Stimulated activated naive CD8-positive, alpha-beta T cell treated with anti-CD3 and anti-CD28 coated beads, Interleukin-15, amount 100 ng/mL, for 72 hours (primary cell): Measurements from ENCODE around the gene THSD4.

Experiments used
- ATAC-seq: fragments of 150-1000 bp; cut with Tn5 transposase; 2 replicates; pipeline ENCODE4 v1.10.0; 2021; ENCODE audit warnings: mild to moderate bottlenecking, moderate library complexity
- DNase-seq, 2 donors: peaks; one replicate each; pipeline ENCODE4 v3.0.0; 2021 to 2022
- H3K27ac Mint-ChIP-seq, 2 donors: one replicate each; pipeline ENCODE4 v1.8.0; 2022; ENCODE audit warnings: mild to moderate bottlenecking in 2 of 2, mixed read lengths in 2 of 2, moderate library complexity in 2 of 2
- H3K27me3 Mint-ChIP-seq: one replicate; pipeline ENCODE4 v1.8.0; 2022; ENCODE audit warnings: mixed read lengths
- H3K4me1 Mint-ChIP-seq: one replicate; pipeline ENCODE4 v1.8.0; 2022; ENCODE audit warnings: mild to moderate bottlenecking, mixed read lengths
- H3K4me3 Mint-ChIP-seq, 2 donors: one replicate each; pipeline ENCODE4 v1.8.0; 2022; ENCODE audit warnings: mild to moderate bottlenecking in 2 of 2, mixed read lengths in 2 of 2, moderate library complexity in 1 of 2
- H3K9me3 Mint-ChIP-seq, 2 donors: one replicate each; pipeline ENCODE4 v1.8.0; 2022; ENCODE audit warnings: mixed read lengths in 2 of 2

THSD4 gene

DNA sequence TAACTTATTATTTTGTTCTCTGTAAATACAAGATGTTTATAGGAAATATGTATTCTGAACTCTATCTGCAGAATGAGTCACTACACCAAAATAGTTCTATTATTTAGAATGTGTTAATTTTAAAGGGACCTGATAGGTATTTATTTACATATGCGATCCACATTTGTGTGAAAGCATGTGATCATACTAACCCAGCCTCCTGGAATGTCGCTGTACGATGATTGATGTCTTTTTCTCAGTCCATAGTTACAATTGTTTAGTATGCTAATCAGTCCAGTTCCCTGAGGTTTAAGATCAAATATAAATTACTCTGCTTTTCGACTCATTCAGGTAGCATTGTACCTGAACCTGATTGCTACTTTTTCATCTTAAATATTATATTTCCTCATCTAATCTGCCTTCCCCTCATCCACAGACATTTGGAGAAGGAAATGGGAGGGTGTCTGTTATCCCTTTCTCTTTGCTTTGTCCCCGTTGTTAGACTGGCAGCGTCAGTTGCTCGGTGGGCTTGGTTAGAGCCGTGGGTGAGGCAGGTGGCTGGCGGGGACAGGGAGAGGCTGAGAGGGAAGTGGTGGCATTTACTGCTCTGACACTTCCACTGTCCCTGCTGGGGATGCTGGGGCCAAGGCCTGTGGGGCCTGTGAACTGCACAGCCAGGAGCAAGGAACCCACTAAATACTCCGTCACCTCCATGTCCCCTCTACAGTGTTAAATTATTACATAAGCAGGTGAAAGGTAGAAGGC lies 667.3 kb downstream of the THSD4 start:
- Mint-ChIP-seq H3K27ac (no peak overlapping the region), H3K27me3 (peaks cover 34% of the 10 kb centered on the region), H3K4me1 (peaks cover 7% of the 10 kb centered on the region), H3K4me3 (no peak overlapping the region), H3K9me3 (no peaks in the 10 kb centered on the region)
- DNase-seq, result no peak
- ATAC-seq, result no peak

DNA sequence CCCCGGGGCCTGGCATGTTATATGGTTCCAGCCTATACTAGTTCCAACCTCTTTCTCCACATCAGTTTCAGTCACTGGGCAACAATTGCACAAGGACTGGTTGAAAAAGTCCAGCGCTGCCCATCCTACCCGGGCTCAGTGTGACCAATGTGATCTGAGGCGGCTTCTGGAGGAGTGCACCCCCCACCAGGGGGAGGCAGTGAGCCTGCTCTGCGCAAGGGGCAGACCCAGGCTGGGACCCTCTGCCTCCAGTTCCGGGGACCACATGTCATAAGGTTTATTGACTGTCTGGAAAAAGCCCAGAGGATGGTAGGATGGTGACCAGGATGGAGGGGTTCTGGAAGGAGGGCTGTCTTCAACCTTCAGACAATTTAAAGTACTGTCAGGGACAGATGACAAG lies 669.4 kb downstream of the THSD4 start:
- Mint-ChIP-seq H3K4me1 (peaks cover 7% of the 10 kb centered on the region), H3K4me3 (no peak overlapping the region), H3K27ac (no peak overlapping the region), H3K27me3 (peaks cover 34% of the 10 kb centered on the region), H3K9me3 (no peaks in the 10 kb centered on the region)
- DNase-seq (peak in 1 of 2 donors; percentile 8), ATAC-seq (no peak)

DNA sequence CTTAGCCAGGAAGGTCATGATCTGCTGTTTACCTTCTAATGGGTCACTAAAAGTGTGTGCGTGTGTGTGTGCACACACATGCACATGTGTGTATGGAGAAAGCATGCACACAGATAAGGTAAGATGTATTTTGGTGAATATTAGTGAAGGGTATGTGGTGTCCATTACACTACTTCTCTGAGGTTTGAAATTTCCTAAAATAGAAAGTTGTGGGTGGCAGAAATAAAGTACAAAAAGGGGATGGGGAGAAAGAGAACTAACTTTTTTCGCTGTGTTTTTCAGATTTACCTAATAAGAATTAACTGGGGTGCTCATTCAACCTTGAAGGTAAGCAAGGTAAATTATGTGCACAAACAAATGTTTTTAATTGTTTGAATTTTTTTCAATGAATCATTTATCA lies 670.7 kb downstream of the THSD4 start:
- no peak for DNase-seq
- H3K27ac Mint-ChIP-seq, result no peak overlapping the region

DNA sequence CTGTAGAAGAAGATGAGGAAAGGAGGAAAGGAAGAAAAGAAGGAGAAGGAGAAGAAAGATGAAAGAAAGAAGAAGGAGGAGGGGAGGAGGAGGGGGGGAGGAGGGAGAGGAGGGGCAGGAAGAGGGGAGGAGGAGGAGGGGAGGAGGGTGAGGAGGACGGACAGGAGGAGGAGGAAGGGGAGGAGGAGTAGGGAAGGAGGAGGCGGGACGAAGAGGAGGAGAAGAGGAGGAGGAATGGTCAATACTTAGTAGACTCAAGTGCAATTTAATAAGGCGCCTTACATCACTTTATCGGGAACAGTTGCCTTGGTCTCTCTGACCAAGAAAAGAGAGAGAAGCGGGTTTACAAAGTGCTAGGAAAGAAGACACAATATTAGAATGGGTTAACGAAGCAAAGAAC lies 671.4 kb downstream of the THSD4 start:
- H3K9me3 Mint-ChIP-seq, result no peaks in the 10 kb centered on the region
- H3K27ac Mint-ChIP-seq, result peak overlapping the region; percentile 30 to 50
- H3K27me3 Mint-ChIP-seq, result peaks cover 19% of the 10 kb centered on the region
- no peaks in the 10 kb centered on the region for H3K4me1 Mint-ChIP-seq
- DNase-seq (no peak), ATAC-seq (no peak)
- H3K4me3 Mint-ChIP-seq, result no peak overlapping the region

More for the DNA sequence above, 670.7 kb downstream of the THSD4 start:
- Mint-ChIP-seq H3K9me3 (no peaks in the 10 kb centered on the region), H3K4me3 (no peak overlapping the region), H3K4me1 (no peaks in the 10 kb centered on the region), H3K27me3 (peaks cover 23% of the 10 kb centered on the region)
- ATAC-seq, result no peak

GRCh38 chr15:71788646-71789579 lies 673.6 kb downstream of the THSD4 start:
- DNase-seq, result no peak
- no peak overlapping the region for H3K27ac Mint-ChIP-seq
- no peaks in the 10 kb centered on the region for H3K4me1 Mint-ChIP-seq
- H3K27me3 Mint-ChIP-seq, result peaks cover 19% of the 10 kb centered on the region
- H3K9me3 Mint-ChIP-seq, result no peaks in the 10 kb centered on the region
- ATAC-seq, result no peak
- H3K4me3 Mint-ChIP-seq, result no peak overlapping the region

- peaks cover 17% of the 10 kb centered on the region for H3K27me3 Mint-ChIP-seq
- no peak for DNase-seq
- no peak for ATAC-seq
- H3K27ac Mint-ChIP-seq, result no peak overlapping the region
- H3K4me3 Mint-ChIP-seq, result no peak overlapping the region
- H3K9me3 Mint-ChIP-seq, result no peaks in the 10 kb centered on the region
- no peaks in the 10 kb centered on the region for H3K4me1 Mint-ChIP-seq
Observed at GRCh38 chr15:71789616-71790015, 674.3 kb downstream of the THSD4 start.

GRCh38 chr15:71790081-71790480 lies 674.8 kb downstream of the THSD4 start:
- H3K27ac Mint-ChIP-seq, result no peak overlapping the region
- H3K9me3 Mint-ChIP-seq, result no peaks in the 10 kb centered on the region
- no peak for DNase-seq

DNA sequence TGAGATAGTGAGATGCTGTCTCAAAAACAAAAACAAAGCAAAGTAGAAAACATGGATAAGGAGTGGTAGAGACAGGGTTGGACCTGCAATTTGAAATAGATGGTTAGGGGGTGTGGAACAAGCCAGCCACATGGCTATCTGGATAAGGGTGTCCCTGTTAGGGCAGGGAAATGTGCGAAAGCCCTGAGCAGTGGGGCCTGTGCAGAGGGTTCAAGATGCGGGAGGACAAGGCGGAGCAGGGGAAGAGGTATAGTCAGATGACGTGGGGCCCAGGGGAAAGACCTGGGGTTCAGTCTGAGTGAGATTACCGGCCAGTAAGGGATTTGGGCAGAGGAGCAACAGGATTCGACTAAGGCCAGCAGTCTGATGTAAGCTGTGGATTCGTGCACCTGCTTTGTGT lies 676.7 kb downstream of the THSD4 start:
- ATAC-seq (no peak), DNase-seq (no peak)
- Mint-ChIP-seq H3K4me3 (no peak overlapping the region), H3K9me3 (no peaks in the 10 kb centered on the region), H3K27me3 (no peaks in the 10 kb centered on the region), H3K27ac (no peak overlapping the region), H3K4me1 (no peaks in the 10 kb centered on the region)

More at GRCh38 chr15:71790081-71790480, 674.8 kb downstream of the THSD4 start:
- ATAC-seq, result no peak
- H3K4me1 Mint-ChIP-seq, result no peaks in the 10 kb centered on the region
- H3K27me3 Mint-ChIP-seq, result peaks cover 12% of the 10 kb centered on the region
- H3K4me3 Mint-ChIP-seq, result no peak overlapping the region

- H3K27me3 Mint-ChIP-seq, result no peaks in the 10 kb centered on the region
- no peak overlapping the region for H3K4me3 Mint-ChIP-seq
- H3K27ac Mint-ChIP-seq, result no peak overlapping the region
- no peak for ATAC-seq
- no peaks in the 10 kb centered on the region for H3K4me1 Mint-ChIP-seq
- no peaks in the 10 kb centered on the region for H3K9me3 Mint-ChIP-seq
- no peak for DNase-seq
Observed at GRCh38 chr15:71792521-71792920, 677.2 kb downstream of the THSD4 start.

DNA sequence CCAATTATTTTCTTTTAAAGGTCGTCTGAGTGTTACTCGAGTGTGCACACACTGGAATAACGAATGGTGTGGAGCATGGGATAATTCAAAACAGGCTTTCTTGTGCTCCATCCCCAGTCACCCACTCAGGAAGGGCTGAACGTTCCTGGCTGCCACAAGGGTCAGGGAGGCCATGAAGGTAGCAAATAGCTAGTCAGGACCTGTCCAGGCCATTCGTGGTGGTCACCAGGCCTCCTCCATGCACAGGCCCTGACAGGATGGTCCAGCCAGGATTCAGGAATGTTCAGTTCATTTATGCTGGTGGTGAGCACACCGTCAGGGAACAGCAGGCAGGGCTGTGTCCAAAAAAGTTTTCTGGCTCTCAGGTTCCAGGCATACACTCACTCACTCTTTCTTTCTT lies 683.4 kb downstream of the THSD4 start:
- no peak for DNase-seq
- Mint-ChIP-seq H3K27me3 (peaks cover 18% of the 10 kb centered on the region), H3K4me3 (no peak overlapping the region), H3K27ac (no peak overlapping the region), H3K9me3 (no peaks in the 10 kb centered on the region), H3K4me1 (no peaks in the 10 kb centered on the region)
- no peak for ATAC-seq

- no peak overlapping the region for H3K27ac Mint-ChIP-seq
Observed at GRCh38 chr15:71800190-71800589, 684.9 kb downstream of the THSD4 start.

DNA sequence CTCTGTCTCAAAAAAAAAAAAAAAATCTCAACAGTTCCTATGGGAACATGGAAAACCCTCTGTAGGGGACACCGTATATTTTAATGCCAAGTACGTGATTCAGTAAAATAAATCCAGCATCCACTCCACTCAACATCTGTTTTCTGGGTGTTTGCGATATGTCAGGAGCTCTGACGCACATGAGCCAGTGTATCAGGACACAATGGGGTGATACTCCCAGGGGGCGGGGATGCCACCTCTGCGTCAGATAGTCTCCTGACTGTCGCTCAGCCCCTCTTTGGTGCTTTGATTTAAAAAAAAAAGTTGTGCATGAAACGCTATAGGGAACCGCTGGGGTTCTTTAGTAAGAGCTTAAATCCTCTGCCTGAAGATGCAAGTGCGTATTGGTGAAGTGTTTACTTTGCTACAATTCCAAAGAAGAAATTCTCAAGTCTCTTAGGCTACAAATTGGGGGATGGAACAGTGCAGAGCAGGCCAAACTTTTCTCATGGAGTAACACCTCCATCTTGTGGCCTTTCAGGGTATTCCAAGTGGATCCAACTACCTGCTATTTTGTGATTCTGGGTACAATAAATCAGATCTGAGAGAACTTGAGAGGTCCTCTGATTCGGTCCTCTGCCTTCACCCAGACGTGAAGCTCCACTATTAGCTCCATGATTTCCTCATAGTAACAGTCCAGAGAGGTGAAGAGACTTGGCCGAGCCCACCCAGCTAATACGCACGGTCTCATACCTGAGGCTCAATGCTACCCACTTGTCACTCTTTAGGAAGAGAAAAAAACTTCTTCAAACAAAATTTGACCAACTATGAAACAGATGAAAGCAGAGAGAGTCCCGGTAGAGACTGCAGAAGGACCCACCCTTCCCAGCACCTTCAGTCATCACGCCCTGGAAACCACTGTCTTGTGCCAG lies 685.8 kb downstream of the THSD4 start:
- H3K4me3 Mint-ChIP-seq, result no peak overlapping the region
- ATAC-seq (peak; percentile 56), DNase-seq (peak in 1 of 2 donors; percentile 16)
- peaks cover 26% of the 10 kb centered on the region for H3K27me3 Mint-ChIP-seq
- H3K4me1 Mint-ChIP-seq, result no peaks in the 10 kb centered on the region
- no peak overlapping the region for H3K27ac Mint-ChIP-seq
- H3K9me3 Mint-ChIP-seq, result no peaks in the 10 kb centered on the region

More at GRCh38 chr15:71800190-71800589, 684.9 kb downstream of the THSD4 start:
- Mint-ChIP-seq H3K4me1 (no peaks in the 10 kb centered on the region), H3K4me3 (no peak overlapping the region), H3K9me3 (no peaks in the 10 kb centered on the region), H3K27me3 (peaks cover 18% of the 10 kb centered on the region)
- DNase-seq, result no peak
- ATAC-seq, result no peak

DNA sequence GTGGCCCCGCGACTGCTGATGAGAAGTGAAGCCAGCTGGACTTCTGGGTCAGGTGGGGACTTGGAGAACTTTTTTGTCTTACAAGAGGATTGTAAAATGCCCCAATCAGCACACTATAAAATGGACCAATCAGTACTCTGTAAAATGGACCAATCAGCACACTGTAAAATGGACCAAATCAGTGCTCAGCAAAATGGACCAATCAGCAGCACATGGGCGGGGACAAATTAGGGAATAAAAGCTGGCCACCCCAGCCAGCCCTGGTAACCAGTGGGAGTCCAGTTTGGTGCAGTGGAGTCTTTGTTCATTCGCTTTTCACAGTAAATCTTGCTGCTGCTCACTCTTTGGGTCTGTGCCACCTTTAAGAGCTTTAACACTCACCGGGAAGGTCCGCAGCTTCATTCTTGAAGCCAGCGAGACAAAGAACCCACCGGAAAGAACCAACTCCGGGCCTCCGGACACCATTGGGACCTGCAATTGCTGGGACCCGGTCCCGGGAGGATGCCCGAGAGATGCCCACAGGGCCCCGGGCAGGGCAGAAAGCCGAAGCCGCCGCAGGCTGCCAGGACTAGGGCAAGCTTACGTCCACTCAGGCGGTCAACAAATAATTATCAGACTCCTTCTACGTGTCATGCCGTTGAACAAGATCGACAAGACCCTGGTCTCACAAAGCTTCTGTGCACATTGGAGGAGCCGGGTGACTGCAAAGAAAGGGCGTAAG lies 686.8 kb downstream of the THSD4 start:
- Mint-ChIP-seq H3K4me1 (no peaks in the 10 kb centered on the region), H3K4me3 (no peak overlapping the region), H3K27me3 (peaks cover 26% of the 10 kb centered on the region), H3K9me3 (no peaks in the 10 kb centered on the region), H3K27ac (no peak overlapping the region)
- no peak for ATAC-seq
- no peak for DNase-seq

GRCh38 chr15:71802770-71803169 lies 687.5 kb downstream of the THSD4 start:
- peaks cover 26% of the 10 kb centered on the region for H3K27me3 Mint-ChIP-seq
- H3K9me3 Mint-ChIP-seq, result no peaks in the 10 kb centered on the region
- H3K4me3 Mint-ChIP-seq, result no peak overlapping the region
- H3K4me1 Mint-ChIP-seq, result no peaks in the 10 kb centered on the region
- H3K27ac Mint-ChIP-seq, result no peak overlapping the region
- ATAC-seq, result peak; percentile 71
- peak; percentile 47 to 49 for DNase-seq

GRCh38 chr15:71804226-71804625 lies 689.0 kb downstream of the THSD4 start:
- Mint-ChIP-seq H3K27ac (peak overlapping the region in 1 of 2 donors; percentile 80), H3K4me1 (no peaks in the 10 kb centered on the region), H3K9me3 (no peaks in the 10 kb centered on the region), H3K27me3 (peaks cover 26% of the 10 kb centered on the region), H3K4me3 (peak overlapping the region in 1 of 2 donors; percentile 19)
- ATAC-seq (no peak), DNase-seq (no peak)
